Measurements from ENCODE around the gene ARHGAP5.

ARHGAP5 gene

GRCh38 chr14:32039401-32040030 is 37.6 kb upstream of the ARHGAP5 start:
- H3K4me3 ChIP-seq (ENCODE audit: severe bottlenecking) = no peak overlapping the region
- no peak for TF ChIP-seq CTCF (IDR thresholded peaks at IDR 0.05; ENCODE audit: poor library complexity, severe bottlenecking)
- H3K36me3 ChIP-seq (ENCODE audit: low read depth) = no peaks in the 10 kb centered on the region
- H3K27ac ChIP-seq (ENCODE audit: poor library complexity, severe bottlenecking) = no peak overlapping the region
- H3K9me3 ChIP-seq (ENCODE audit: severe bottlenecking) = no peaks in the 10 kb centered on the region
- no peaks in the 10 kb centered on the region for H3K27me3 ChIP-seq (ENCODE audit: insufficient read depth, poor library complexity, severe bottlenecking)
- DNase-seq (ENCODE audit: low spot score) = no peak
- no peak for ATAC-seq (ENCODE audit: low read depth)
- no peaks in the 10 kb centered on the region for H3K4me1 ChIP-seq (ENCODE audit: insufficient read depth, poor library complexity, severe bottlenecking)

GRCh38 chr14:32043624-32044023 is 33.5 kb upstream of the ARHGAP5 start:
- no peak for DNase-seq (ENCODE audit: low spot score)
- Histone ChIP-seq H3K9me3 (ENCODE audit: severe bottlenecking) (no peaks in the 10 kb centered on the region), H3K36me3 (ENCODE audit: low read depth) (no peaks in the 10 kb centered on the region), H3K4me1 (ENCODE audit: insufficient read depth, poor library complexity, severe bottlenecking) (peaks cover 7% of the 10 kb centered on the region), H3K27me3 (ENCODE audit: insufficient read depth, poor library complexity, severe bottlenecking) (no peaks in the 10 kb centered on the region), H3K4me3 (ENCODE audit: severe bottlenecking) (no peak overlapping the region), H3K27ac (ENCODE audit: poor library complexity, severe bottlenecking) (no peak overlapping the region)
- ATAC-seq (ENCODE audit: low read depth) = no peak
- no peak for TF ChIP-seq CTCF (IDR thresholded peaks at IDR 0.05; ENCODE audit: poor library complexity, severe bottlenecking)

GRCh38 chr14:32044454-32044853 is 32.6 kb upstream of the ARHGAP5 start:
- TF ChIP-seq CTCF (IDR thresholded peaks at IDR 0.05; ENCODE audit: poor library complexity, severe bottlenecking) = no peak
- no peaks in the 10 kb centered on the region for H3K9me3 ChIP-seq (ENCODE audit: severe bottlenecking)
- H3K27me3 ChIP-seq (ENCODE audit: insufficient read depth, poor library complexity, severe bottlenecking) = no peaks in the 10 kb centered on the region
- no peak overlapping the region for H3K4me3 ChIP-seq (ENCODE audit: severe bottlenecking)
- DNase-seq (ENCODE audit: low spot score) (no peak), ATAC-seq (ENCODE audit: low read depth) (no peak)
- H3K27ac ChIP-seq (ENCODE audit: poor library complexity, severe bottlenecking) = no peak overlapping the region
- peaks cover 7% of the 10 kb centered on the region for H3K4me1 ChIP-seq (ENCODE audit: insufficient read depth, poor library complexity, severe bottlenecking)
- no peaks in the 10 kb centered on the region for H3K36me3 ChIP-seq (ENCODE audit: low read depth)

GRCh38 chr14:32047791-32048190 is 29.3 kb upstream of the ARHGAP5 start:
- no peak overlapping the region for H3K4me3 ChIP-seq (ENCODE audit: severe bottlenecking)
- no peak for TF ChIP-seq CTCF (IDR thresholded peaks at IDR 0.05; ENCODE audit: poor library complexity, severe bottlenecking)
- H3K27ac ChIP-seq (ENCODE audit: poor library complexity, severe bottlenecking) = no peak overlapping the region
- H3K27me3 ChIP-seq (ENCODE audit: insufficient read depth, poor library complexity, severe bottlenecking) = no peaks in the 10 kb centered on the region
- ATAC-seq (ENCODE audit: low read depth) = peak; percentile 44; the same call in 1 of the 3 replicates
- H3K9me3 ChIP-seq (ENCODE audit: severe bottlenecking) = no peaks in the 10 kb centered on the region
- peaks cover 7% of the 10 kb centered on the region for H3K4me1 ChIP-seq (ENCODE audit: insufficient read depth, poor library complexity, severe bottlenecking)
- no peak for DNase-seq (ENCODE audit: low spot score)
- H3K36me3 ChIP-seq (ENCODE audit: low read depth) = no peaks in the 10 kb centered on the region

- peaks cover 7% of the 10 kb centered on the region for H3K4me1 ChIP-seq (ENCODE audit: insufficient read depth, poor library complexity, severe bottlenecking)
- no peak overlapping the region for H3K27ac ChIP-seq (ENCODE audit: poor library complexity, severe bottlenecking)
- no peaks in the 10 kb centered on the region for H3K9me3 ChIP-seq (ENCODE audit: severe bottlenecking)
- no peaks in the 10 kb centered on the region for H3K27me3 ChIP-seq (ENCODE audit: insufficient read depth, poor library complexity, severe bottlenecking)
- TF ChIP-seq CTCF (IDR thresholded peaks at IDR 0.05; ENCODE audit: poor library complexity, severe bottlenecking) = no peak
- no peak for DNase-seq (ENCODE audit: low spot score)
- ATAC-seq (ENCODE audit: low read depth) = no peak
- no peak overlapping the region for H3K4me3 ChIP-seq (ENCODE audit: severe bottlenecking)
- no peaks in the 10 kb centered on the region for H3K36me3 ChIP-seq (ENCODE audit: low read depth)
Measured at GRCh38 chr14:32049361-32050088, 27.6 kb upstream of the ARHGAP5 start.
